ENCODE results near the gene CRCP.
"Not testable (repeated sequence)": the region's sequence is repeated elsewhere in the genome, so short reads cannot be mapped to it uniquely, and the experiment has no call there.

The CRCP gene

DNA sequence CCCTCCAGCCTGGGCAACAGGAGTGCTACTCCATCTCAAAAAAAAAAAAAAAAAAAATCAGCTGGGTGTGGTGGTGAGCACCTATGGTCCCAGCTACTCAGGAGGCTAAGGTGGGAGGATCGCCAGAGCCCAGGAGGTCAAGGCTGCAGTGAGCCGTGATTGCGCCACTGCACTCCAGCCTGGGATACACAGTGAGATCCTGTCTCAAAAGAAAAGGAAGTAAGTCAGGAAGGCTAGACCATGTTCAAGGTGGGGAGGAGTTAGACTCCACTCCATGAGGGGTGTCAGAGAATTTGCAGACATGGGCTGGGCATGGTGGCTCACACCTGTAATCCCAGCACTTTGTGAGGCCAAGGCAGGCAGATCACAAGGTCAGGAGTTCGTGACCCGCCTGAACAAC is 6.2 kb upstream of the CRCP start:
- DNase-seq = not testable (repeated sequence)

DNA sequence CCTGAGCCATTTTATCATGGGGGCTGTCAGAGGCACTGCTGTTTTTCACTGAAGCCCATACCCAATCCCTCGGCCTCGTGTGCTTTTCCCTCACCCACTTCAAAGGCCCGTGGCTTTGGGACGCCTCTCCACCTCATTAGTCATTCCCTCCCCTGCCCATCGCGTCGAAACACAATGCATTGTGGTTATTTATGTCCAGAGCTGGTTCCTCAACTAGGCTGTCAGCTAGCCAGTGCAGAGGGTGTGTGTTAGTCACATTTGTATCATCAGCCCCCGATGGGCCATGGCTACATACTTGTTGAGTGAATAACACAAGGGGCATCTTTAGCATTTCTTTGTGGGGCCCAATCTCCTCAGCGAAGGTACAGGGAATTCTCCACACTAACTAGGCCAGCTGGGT is 3.8 kb upstream of the CRCP start:
- DNase-seq = peak in 1 of 2 donors; percentile 24

DNA sequence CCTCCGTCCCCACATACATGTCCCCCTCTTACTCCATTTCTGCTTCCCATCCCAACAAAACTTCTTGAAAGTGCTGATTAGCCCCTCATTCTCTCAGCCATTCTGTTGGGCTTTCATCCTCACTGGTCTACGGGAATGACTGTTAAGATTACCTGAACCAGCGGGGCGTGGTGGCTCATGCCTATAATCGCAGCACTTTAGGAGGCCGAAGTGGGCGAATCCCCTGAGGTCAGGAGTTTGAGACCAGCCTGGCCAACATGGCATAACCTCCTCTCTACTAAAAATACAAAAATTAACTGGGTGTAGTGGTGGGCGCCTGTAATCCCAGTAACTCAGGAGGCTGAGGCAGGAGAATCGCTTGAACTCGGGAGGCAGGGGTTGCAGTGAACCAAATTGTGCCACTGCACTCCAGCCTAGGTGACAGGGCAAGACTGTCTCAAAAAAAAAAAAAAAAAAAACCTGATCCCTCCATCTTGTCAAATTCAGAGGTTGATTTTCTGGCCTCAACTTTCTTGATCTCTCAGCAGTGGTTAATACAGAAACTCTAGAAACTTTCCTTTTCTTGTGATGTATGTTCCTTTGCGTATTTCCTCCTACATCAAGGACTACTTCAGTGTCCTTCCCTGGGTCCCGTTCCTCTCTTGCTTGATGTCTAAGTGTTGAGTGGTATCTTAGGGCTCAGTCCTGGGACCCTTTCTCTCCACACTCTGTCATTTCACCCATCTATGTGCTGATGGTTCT is 2.2 kb downstream of the CRCP start:
- DNase-seq = not testable (repeated sequence)

DNA sequence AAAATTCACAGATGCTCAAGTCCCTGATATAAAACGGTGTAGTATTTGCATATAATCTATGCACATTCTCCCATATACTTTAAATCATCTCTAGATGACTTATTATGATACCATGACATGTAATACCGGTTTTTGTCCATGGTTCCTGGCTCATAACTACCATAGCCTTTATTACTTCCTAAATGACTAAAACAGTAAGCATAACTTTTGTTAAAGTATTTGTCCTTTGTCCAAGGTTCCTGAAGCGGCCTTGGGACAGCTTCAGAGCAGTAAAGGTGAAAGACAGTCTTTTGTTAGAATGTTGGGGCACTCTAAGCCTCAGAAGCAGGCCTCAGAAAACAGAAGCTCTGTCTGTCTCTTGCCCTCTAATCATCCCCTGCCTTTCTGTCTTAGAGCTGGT is 4.0 kb downstream of the CRCP start:
- no peak for DNase-seq

DNA sequence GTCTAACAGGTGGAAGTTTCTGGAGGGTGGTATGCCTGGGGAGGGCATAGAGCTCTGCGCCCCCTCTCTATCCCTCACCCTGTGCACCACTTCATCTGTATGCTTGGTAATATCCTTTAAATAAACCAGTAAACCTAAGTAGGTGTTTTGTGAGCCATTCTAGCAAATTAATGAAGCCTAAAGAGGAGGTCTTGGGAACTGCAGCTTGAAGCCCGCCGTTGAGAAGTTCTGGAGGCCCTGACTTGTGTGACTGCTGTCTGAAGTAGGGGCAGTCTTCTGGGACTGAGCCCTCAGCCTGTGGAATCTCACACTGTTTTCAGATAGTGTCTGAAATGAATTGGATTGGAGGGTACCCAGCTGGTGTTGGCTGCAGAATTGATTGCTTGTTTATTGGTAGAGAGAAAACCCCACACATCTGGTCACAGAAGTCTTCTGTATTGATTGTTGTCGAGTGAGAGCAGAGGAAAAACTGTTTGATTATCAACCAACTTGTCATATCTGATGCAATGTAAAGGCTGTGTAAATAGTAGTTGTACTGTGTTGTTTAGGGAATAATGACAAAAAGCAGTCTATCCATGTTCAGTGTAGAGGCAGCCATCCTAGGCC is 4.7 kb downstream of the CRCP start:
- DNase-seq = no peak

DNA sequence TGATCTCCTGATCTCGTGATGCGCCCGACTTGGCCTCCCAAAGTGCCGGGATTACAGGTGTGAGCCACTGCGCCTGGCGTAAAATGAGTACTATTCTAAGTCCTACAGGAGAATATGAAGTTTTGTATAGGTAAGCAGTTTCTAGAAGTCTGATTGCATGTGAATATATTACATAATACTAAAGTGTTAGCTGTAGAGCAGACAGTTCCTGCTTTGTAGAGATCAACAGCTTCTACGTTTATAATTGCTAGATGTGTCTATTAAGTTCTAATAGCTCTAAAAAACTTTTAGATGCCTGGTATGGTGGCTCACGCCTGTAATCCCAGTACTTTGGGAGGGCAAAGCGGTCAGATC is 8.5 kb downstream of the CRCP start:
- DNase-seq = peak in 1 of 2 donors; percentile 21

DNA sequence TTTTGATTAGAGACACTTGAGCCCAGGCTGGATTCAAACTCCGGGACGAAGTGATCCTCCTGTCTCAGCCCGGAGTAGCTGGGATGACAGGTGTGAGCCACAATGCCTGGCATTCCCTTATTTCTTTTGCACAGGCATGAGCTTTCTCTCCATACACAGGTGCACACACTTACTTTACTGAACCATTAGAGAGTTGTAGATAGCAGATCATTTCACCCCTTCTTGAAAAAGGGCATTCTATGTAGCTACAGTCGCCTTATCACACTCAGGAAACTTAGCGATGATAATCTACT is 9.9 kb downstream of the CRCP start:
- DNase-seq = not testable (repeated sequence)

DNA sequence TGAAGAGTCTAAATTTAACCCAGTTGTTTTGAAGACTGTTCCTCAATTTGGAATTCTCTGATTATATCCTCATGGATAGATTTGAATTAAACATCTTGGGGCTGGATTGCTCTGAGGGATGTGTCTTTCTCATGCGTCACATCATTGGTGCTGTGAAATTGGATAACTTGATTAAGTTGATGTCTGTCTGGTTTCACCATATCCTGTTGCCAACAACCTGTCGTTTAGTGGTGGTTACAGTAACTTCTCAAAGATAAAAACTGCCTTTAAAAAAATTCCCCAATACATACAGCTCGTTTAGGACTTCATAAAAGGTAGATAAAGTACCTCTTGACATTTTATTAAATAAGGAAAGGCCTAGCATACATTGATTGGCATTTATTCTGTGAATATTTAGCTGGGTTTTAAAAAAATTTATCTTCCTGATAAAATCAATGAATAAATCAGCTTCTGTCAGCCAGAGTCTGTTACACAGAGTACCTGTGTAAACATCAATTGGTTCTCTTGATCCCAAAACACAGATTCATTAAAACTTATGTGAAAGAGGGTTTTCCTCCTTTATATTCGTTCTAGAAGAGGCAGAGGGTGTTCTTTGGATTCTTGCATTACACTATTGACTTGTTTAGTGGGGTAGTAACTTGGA is 10.5 kb downstream of the CRCP start:
- DNase-seq = no peak

DNA sequence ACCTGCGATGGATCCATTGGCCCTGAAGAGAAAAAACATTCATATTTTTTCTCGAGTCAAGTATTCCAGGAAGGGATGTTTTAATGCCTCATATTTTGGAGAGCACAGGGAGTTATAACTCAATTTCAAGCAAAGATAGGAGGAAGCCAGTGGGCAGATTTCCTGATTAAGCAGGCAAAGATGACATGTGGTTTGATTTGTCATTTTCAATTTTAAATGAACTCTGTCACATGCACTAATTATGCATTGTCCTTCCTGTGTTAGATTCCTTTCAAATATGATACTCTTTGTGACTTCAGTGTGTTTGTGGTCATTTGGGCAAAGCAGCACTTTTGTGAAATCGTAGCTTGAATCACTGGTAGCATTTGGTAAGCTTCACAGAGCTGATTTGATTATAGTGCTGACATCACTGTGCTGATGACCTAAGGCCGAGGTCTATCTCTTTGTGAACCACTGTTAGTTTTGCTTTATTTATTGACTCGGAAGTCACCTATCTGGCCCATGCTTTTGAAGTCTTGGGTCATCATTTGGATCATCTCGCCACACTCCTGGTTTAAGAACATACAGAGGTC is 11.2 kb downstream of the CRCP start:
- peak in 1 of 2 donors; percentile 30 for DNase-seq

DNA sequence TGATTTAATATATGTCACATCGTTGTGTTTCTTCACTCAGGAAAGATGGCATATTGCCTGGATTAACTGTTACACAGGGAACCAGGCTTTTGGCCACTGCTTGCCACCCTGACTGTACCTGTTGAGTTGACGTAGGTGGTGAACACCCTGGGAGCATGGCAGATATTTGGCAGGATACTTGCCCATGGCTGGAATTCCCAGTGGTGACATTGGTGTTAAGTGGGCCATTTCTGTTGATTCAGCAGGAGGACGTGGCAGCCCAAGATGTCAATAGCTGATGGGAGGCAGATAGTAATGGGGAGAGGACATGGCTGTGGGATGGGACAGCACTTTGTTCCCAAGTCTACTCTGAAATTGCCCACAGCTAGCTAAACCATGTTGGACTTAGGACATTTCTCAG is 12.5 kb downstream of the CRCP start:
- not testable (repeated sequence) for DNase-seq

DNA sequence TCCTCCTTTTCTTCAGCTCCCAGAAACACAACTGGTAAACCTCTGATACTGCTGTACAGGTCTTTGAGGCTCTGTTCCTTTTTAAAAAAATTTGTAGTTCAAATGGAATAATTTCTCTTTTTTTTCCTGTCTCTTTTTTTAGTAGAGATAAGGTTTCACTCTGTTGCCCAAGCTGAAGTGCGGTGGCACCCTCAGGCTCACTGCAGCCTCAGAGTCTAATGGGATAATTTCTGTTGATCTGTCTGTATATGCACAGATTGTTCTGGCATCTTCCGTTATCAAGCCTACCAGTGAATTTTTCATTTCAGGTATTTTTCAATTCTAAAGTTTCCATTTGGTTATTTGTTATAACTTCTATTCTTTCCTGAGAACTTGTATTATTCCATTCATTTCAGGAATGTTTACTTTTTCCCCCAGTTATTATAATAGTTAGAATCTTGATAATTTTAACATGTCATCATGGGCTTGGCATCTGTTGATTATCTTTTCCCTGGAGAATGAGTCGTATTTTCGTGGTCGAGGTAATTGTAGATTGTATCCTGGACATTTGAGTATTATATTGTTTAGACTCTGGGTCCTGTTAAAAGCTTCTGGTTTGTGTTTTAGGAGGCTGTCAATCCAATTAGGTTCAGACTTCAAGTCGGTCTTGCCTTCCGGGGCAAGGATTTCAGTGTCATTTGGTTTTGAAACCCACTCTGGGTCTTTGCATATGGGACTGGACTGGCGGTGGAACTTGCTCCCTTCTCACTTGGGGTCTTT is 24.5 kb downstream of the CRCP start:
- DNase-seq = no peak

DNA sequence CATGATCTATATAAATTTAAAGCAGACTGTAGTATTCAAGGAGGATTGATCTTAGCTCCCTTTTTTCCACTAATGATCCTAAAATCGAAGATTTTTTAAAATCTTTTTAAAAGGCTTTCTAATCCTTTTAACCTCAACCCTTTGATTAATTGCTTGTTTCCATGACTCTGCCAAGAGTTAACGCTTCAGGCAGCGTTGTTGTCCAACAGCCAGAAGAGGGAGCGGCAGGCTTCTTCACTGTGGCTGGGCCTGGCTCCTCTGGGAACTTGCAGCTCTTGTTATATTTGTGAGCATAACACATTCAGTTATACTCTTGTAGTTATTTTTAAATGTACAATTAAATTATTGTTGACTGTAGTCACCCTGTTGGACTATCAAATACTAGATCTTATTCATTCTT is 26.3 kb downstream of the CRCP start:
- no peak for DNase-seq

DNA sequence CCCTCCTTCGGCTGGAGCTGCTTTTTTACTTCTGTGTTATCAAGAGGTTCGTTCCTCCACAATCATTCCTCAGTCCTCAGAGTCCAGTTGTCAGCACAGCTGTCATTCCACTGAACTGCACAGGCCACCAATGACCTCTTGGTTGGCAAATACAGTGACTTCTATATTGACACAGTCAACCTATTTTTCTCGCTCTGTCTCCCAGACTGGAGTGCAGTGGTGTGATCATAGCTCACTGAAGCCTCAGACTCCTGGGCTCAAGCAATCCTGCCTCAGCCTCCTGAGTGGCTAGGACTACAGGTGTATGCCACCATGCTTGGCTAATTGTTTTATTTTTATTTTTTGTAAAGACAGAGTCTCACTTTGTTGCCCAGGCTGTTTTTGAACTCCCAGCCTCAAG is 27.7 kb downstream of the CRCP start:
- DNase-seq = no peak

DNA sequence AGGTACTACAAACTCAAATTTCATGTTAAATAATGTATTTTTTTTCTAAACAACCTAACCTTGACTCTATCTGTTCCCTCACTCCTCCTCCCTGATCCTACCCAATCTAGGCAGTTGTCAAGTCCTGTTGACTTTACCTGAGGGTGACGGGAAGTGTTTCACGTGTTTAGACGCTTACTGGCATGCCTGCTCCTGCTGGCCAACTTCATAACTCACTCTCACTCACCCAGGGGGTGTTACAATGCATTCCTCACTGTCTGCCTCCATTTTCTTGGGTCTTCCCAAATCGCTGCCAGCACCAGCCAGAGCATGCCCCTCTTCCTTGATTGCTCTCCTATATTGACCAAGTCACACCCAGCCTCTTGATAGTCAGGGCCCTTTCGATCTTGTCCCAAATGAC is 28.3 kb downstream of the CRCP start:
- no peak for DNase-seq

DNA sequence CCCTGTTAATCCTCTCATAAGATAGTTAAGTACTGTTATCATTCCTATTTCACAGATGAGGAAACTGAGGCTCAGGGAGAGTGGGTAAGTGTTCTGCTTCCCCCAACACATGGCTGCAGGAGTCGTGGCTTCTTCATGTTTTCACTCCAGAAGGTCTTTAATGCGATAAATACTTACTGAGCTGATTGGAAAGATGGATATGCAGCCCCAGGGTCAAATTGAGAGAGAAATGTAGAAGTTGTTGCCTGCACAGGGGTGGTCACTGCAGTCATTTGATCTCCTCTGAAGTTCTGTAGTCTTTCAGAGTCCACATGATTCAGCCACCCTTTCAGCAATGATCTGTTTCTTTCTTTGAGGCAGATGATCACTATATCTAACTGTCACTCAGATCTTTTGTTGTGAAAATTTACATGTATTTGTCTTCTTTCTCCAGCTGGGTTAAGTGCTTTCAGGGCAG is 29.3 kb downstream of the CRCP start:
- DNase-seq = no peak

DNA sequence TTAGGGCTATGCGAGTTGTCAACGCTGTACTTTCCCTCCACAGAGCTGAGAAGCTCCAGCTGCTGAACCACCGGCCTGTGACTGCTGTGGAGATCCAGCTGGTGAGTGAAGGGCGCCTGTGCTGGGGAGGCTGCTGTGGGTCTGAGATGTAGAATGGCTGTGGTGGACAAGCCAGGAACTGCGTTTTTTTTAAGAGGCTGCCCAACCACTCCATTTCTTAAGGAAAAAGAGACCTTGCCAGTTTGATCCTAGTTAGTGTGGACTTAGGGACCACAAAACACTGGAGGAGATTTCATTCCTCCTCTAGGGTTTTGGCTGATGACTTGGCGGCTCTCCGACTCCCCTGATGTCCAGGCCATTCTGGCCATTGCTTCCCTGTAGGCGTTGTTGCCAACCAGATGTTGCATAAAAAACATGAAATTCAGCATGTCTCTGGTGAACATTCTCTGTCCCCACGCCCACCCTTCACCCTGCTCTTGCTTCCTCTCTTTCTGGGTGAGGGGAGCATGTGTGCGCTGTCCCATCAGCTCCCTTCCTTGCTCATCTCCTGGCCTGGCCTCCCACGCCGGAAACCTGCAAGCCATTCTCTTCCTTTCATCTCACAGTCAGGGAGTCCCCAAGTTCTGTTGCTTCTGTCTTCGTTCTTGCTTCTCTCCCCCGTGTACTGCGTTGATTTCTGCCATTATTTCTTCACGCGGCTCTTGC is 30.9 kb downstream of the CRCP start:
- DNase-seq = no peak

DNA sequence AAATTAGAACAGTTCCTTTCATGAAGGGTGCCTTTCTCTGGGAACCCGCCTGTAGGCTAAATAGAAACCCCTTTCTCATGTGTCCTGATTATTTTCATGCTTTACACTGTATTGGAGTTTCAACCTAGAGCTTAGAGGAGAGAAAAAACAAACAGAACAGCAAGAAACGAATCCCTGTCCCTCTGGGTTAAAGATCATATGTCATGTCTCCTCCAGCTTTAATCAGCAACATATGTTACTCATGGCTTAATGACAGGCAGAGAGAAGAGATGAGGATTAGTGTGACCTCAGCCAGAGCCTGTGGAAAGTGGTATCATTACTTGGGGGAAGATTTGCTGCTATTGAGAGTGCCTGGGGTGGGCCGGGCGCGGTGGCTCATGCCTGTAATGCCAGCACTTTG is 32.1 kb downstream of the CRCP start:
- no peak for DNase-seq

DNA sequence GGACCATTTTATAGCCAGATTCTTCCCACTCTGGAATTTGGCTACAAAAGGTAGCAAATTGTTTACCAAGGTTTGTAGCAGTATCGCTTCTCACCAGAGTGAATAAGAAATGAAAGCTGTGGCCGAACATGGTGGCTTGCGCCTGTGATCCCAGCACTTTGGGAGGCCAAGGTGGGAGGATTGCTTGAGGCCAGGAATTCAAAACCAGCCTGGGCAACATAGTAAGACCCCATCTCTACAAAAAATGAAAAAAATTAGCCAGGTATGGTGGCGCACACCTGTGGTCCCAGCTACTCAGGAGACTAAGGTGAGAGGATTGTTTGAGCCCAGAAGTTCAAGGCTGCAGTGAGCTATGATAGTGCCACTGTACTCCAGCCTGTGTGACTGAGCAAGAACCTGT is 33.0 kb downstream of the CRCP start:
- not testable (repeated sequence) for DNase-seq

DNA sequence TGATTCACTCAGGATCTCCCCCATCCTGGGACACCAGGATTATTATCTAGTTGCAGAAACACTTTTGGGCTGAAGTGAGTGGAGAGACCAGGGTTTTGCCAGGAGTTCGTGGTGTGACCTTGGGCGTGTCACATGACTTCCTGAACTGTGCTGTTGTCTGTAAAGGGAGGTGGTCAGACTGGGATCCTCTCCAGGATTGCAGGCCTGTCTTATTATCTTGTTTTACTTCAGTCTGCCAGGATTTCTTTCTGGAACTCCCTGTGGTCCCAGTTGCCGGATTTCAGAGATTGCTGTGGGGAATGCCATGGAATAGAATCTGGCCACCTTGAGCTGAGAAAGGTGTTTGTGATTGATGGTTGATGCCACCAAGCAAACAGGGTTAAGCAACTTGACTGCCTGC is 35.8 kb downstream of the CRCP start:
- DNase-seq = peak in 1 of 2 donors; percentile 9

DNA sequence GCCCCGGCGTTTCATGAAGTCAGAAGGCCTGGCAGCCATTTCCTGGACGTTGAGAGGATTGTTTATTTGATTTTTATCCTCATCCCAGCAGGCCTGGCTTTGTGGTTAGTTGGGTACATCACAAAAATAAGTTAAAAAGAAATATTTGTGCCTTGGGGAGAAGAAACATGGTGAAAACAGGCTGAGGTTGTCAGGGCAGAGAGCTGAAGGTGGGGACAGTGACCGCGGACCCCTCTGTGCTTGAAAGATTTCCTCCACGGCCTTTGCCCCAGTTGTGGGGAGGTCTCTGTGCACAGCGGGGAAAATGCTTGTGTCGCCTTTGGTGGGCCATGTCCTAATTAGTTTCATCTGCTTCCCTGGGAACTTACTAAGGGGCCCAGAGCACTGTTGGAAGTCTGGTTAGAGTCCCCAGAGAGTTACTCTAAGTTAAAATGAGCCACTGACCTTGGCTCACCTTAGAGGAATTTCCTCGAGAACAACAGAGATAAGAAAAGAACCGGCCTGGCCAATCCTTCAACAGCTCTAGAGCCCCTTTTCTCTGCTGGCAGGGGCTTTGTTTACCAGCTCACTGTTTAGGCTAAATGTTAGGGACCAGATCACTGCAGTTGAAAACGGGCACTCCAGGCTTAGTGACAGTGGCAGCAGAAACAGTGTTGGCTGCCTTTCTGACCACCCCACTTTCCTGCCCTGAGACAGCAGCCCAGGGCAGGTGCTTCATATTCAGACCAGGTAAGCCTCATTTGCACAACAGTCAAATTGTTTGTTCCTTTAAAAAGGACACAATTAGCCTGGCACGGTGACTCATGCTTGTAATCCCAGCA is 37.9 kb downstream of the CRCP start:
- no peak for DNase-seq

DNA sequence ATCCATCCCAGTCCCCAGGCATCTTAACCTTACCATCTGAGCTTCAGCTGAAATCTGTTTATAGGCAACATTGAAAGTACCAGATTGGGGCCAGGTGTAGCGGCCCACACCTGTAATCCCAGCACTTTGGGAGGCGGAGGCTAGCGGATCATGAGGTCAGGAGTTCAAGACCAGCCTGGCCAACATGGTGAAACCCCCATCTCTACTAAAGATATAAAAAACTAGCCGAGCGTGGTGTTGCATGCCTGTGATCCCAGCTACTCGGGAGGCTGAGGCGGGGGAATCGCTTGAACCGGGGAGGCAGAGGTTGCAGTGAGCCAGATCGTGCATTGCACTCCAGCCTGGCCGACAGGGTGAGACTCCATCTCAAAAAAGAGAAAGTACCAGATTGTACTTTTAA is 39.0 kb downstream of the CRCP start:
- DNase-seq = no peak

DNA sequence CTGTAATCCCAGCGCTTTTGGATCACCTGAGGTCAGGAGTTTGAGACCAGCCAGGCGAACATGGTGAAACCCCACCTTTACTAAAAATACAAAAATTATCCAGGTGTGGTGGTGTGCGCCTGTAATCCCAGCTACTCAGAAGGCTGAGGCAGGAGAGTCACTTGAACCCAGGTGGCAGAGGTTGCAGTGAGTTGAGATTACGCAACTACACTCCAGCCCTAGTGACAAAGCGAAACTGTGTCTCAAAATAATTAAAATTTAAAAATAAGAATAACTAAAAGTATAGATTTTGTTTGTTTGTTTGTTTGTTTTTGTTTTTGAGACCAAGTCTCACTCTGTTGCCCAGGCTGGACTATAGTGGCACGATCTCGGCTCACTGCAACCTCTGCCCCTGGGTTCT is 41.4 kb downstream of the CRCP start:
- DNase-seq = not testable (repeated sequence)

Measured in inflammatory macrophage treated with lipopolysaccharide for 1 hour (primary cell).